NCI-H69 (cell line): ENCODE data around the gene SOAT2.

Experiments
- DNase-seq: peaks from one replicate; lab custom pipeline; 2025; lab: John Stamatoyannopoulos, UW

SOAT2 gene

GRCh38 chr12:53065470-53065869 is 37.8 kb upstream of the SOAT2 start:
- no peak for DNase-seq

GRCh38 chr12:53065975-53066931 is 37.0 kb upstream of the SOAT2 start:
- DNase-seq: peak; percentile 84

GRCh38 chr12:53067074-53067992 is 36.0 kb upstream of the SOAT2 start:
- DNase-seq: no peak

- DNase-seq: no peak
Observed at GRCh38 chr12:53067993-53068770, 35.1 kb upstream of the SOAT2 start.

- no peak for DNase-seq
Observed at GRCh38 chr12:53068811-53069585, 34.3 kb upstream of the SOAT2 start.

GRCh38 chr12:53069621-53070410 is 33.5 kb upstream of the SOAT2 start:
- no peak for DNase-seq

GRCh38 chr12:53070877-53071492 is 32.3 kb upstream of the SOAT2 start:
- peak; percentile 30 for DNase-seq

- DNase-seq: peak; percentile 53
Observed at GRCh38 chr12:53071591-53072551, 31.4 kb upstream of the SOAT2 start.

- no peak for DNase-seq
Observed at GRCh38 chr12:53073881-53074280, 29.4 kb upstream of the SOAT2 start.

GRCh38 chr12:53074283-53074998 is 28.8 kb upstream of the SOAT2 start:
- DNase-seq: no peak

GRCh38 chr12:53074999-53075370 is 28.3 kb upstream of the SOAT2 start:
- no peak for DNase-seq

- DNase-seq: no peak
Observed at GRCh38 chr12:53076461-53076860, 26.8 kb upstream of the SOAT2 start.

GRCh38 chr12:53077030-53077429 is 26.3 kb upstream of the SOAT2 start:
- DNase-seq: no peak

- peak; percentile 82 for DNase-seq
Observed at GRCh38 chr12:53078425-53079225, 24.7 kb upstream of the SOAT2 start.

GRCh38 chr12:53079226-53080117 is 23.8 kb upstream of the SOAT2 start, which contains the start of gene SPRYD3:
SPRYD3 (minus strand) TSS chr12:53079390; CDS start chr12:53079333, 57 bp downstream.
- DNase-seq: peak; percentile 98

- DNase-seq: no peak
Observed at GRCh38 chr12:53082637-53083175, 20.6 kb upstream of the SOAT2 start.
